ENCODE results near the gene ATXN2. TPM values are rescaled to one million over a fixed set of nuclear protein-coding genes. Genes with fewer than 3 reads are reported as not detected.

The ATXN2 gene
- total and polyA plus RNA-seq, 9 of the 15 experiments (the other 6 are each of a cell fraction or from before 2014, with no cell fraction given): 16.8 to 67.8 (median 29.3) TPM

- TF ChIP-seq CUX1 (CRISPR knock-in tag; IDR thresholded peaks at IDR 0.05) (no peak), ZNF232 (CRISPR knock-in tag; IDR thresholded peaks at IDR 0.05) (no peak), TCF15 (CRISPR knock-in tag; IDR thresholded peaks at IDR 0.05) (no peak), SREBF2 (CRISPR knock-in tag; IDR thresholded peaks at IDR 0.05) (no peak), EP300 (IDR thresholded peaks at IDR 0.05; ENCODE audit: low read length) (peak; percentile 94), L3MBTL2 (IDR thresholded peaks at IDR 0.05) (peak; percentile 75), NELFE (IDR thresholded peaks at IDR 0.05; ENCODE audit: insufficient read depth, insufficient read length) (no peak), HDAC8 (tag; IDR thresholded peaks at IDR 0.05) (0 out of 2 replicates have a peak, but pooled peaks have one; percentile 64), BRCA1 (IDR thresholded peaks at IDR 0.05) (no peak), BRCA1 (CRISPR knock-in tag; IDR thresholded peaks at IDR 0.05) (no peak), USF2 (CRISPR knock-in tag; IDR thresholded peaks at IDR 0.05) (peak; percentile 95), KDM4B (IDR thresholded peaks at IDR 0.05; ENCODE audit: borderline replicate concordance in 2 of 2, low read depth in 1 of 2) (peak in 1 of 2 experiments; percentile 58; a peak in 1 of 4 replicates), CBFA2T3 (IDR thresholded peaks at IDR 0.05) (peak; percentile 81), CBX3 (IDR thresholded peaks at IDR 0.05; ENCODE audit: borderline replicate concordance in 1 of 2, low read length in 2 of 2) (0 out of 3 replicates have a peak, but pooled peaks of 1 of the 2 experiments have one; percentile 27), ZNF764 (CRISPR knock-in tag; IDR thresholded peaks at IDR 0.05; ENCODE audit: low read depth) (no peak), ZNF140 (CRISPR knock-in tag; IDR thresholded peaks at IDR 0.05) (no peak), CSDE1 (IDR thresholded peaks at IDR 0.05) (no peak), CCNT2 (IDR thresholded peaks at IDR 0.05; ENCODE audit: borderline replicate concordance, extremely low read depth, insufficient read length, low read depth, low read length) (peak; percentile 98)
- TF ChIP-seq, protein P1, sequence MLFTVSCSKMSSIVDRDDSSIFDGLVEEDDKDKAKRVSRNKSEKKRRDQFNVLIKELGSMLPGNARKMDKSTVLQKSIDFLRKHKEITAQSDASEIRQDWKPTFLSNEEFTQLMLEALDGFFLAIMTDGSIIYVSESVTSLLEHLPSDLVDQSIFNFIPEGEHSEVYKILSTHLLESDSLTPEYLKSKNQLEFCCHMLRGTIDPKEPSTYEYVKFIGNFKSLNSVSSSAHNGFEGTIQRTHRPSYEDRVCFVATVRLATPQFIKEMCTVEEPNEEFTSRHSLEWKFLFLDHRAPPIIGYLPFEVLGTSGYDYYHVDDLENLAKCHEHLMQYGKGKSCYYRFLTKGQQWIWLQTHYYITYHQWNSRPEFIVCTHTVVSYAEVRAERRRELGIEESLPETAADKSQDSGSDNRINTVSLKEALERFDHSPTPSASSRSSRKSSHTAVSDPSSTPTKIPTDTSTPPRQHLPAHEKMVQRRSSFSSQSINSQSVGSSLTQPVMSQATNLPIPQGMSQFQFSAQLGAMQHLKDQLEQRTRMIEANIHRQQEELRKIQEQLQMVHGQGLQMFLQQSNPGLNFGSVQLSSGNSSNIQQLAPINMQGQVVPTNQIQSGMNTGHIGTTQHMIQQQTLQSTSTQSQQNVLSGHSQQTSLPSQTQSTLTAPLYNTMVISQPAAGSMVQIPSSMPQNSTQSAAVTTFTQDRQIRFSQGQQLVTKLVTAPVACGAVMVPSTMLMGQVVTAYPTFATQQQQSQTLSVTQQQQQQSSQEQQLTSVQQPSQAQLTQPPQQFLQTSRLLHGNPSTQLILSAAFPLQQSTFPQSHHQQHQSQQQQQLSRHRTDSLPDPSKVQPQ (CRISPR knock-in tag; IDR thresholded peaks at IDR 0.05; ENCODE audit: borderline replicate concordance): no peak
These were observed 193.8 kb downstream of the ATXN2 start (continued) for GRCh38 chr12:111405149-111405858.

All from K562 (cell line).